IMR-90 (cell line): ENCODE results near the gene NHLRC3. TPM values are rescaled to one million over a fixed set of nuclear protein-coding genes. Genes with fewer than 3 reads are reported as not detected.

Source experiments
- ATAC-seq: fragments of 200-7000 bp; cut with Tn5 transposase; 2 replicates; pipeline ENCODE4 v1.9.1; 2020; ENCODE audit warnings: low read depth, mild to moderate bottlenecking, moderate library complexity
- BruUV-seq: library from RNA; stranded (reverse); fragments of 400-500 nt; replicated peaks from 2 replicates; lab custom pipeline; 2021; lab: Mats Ljungman, UMichigan
- CTCF ChIA-PET: fragments of 300-600 bp; formaldehyde crosslinking; extraction: SDS; loops from one replicate; lab custom pipeline; 2021; ENCODE audit warnings: antibody characterized with exemption; lab: Yijun Ruan, JAX
- POLR2A ChIA-PET: fragments of 300-600 bp; sonication (Branson Sonifier 250); formaldehyde crosslinking; loops from one replicate; lab custom pipeline; 2022; ENCODE audit warnings: antibody characterized with exemption; ENCODE audit not compliant: unreplicated experiment; lab: Charles Lee
- DNase-seq: peaks from one replicate; pipeline ENCODE4 v3.0.0; 2013
- H2AFZ ChIP-seq: replicated peaks from 2 replicates; pipeline ENCODE3; 2013; ENCODE audit warnings: low read length, mild to moderate bottlenecking; ENCODE audit not compliant: poor library complexity
- H2AK5ac ChIP-seq: 2 replicates; pipeline ENCODE4 v1.6.1; 2013; ENCODE audit warnings: low read depth, low read length, inconsistent platforms
- H2AK9ac ChIP-seq: replicated peaks from 2 replicates; pipeline ENCODE3; 2013; ENCODE audit warnings: mild to moderate bottlenecking, low read depth, low read length, moderate library complexity; ENCODE audit not compliant: poor library complexity
- H2BK120ac ChIP-seq: 2 replicates; pipeline ENCODE4 v1.6.1; 2013; ENCODE audit warnings: low read depth, low read length, inconsistent platforms
- H2BK15ac ChIP-seq: 3 replicates; pipeline ENCODE4 v1.6.1; 2013; ENCODE audit warnings: low read depth, low read length, inconsistent platforms
- H2BK20ac ChIP-seq: 2 replicates; pipeline ENCODE4 v1.6.1; 2013; ENCODE audit warnings: low read depth, mild to moderate bottlenecking, inconsistent platforms, low read length, moderate library complexity
- H2BK5ac ChIP-seq: 2 replicates; pipeline ENCODE4 v1.6.1; 2013; ENCODE audit warnings: mild to moderate bottlenecking, low read depth, low read length, inconsistent platforms; ENCODE audit not compliant: poor library complexity, severe bottlenecking
- H3K14ac ChIP-seq: replicated peaks from 2 replicates; pipeline ENCODE4 v1.6.1; 2013; ENCODE audit warnings: low read depth, low read length, inconsistent platforms
- H3K18ac ChIP-seq: 2 replicates; pipeline ENCODE4 v1.6.1; 2013; ENCODE audit warnings: low read depth, low read length, control low read depth
- H3K23ac ChIP-seq: 2 replicates; pipeline ENCODE4 v1.6.1; 2013; ENCODE audit warnings: low read depth, low read length, inconsistent platforms
- H3K27ac ChIP-seq: 2 replicates; pipeline ENCODE4 v1.5.1; 2013; ENCODE audit warnings: mild to moderate bottlenecking, control low read depth, low read length; ENCODE audit not compliant: insufficient read depth
- H3K27me3 ChIP-seq: 2 replicates; pipeline ENCODE4 v1.6.1; 2013; ENCODE audit warnings: low read length; ENCODE audit not compliant: control insufficient read depth, insufficient read depth
- H3K36me3 ChIP-seq: 2 replicates; pipeline ENCODE4 v1.6.1; 2013; ENCODE audit warnings: low read length, mixed read lengths; ENCODE audit not compliant: control insufficient read depth, insufficient read depth
- H3K4ac ChIP-seq: 2 replicates; pipeline ENCODE4 v1.6.1; 2013; ENCODE audit warnings: low read depth, low read length, inconsistent platforms
- H3K4me1 ChIP-seq: 2 replicates; pipeline ENCODE4 v1.6.1; 2013; ENCODE audit warnings: low read length, mixed read lengths; ENCODE audit not compliant: control insufficient read depth, insufficient read depth
- H3K4me2 ChIP-seq: 2 replicates; pipeline ENCODE4 v1.6.1; 2013; ENCODE audit warnings: low read depth, mild to moderate bottlenecking, control low read depth, low read length, moderate library complexity
- H3K4me3 ChIP-seq: 2 replicates; pipeline ENCODE4 v1.5.1; 2013; ENCODE audit warnings: low read depth, mild to moderate bottlenecking, control low read depth, low read length, moderate library complexity; ENCODE audit not compliant: insufficient read depth
- H3K56ac ChIP-seq: 2 replicates; pipeline ENCODE4 v1.6.1; 2013; ENCODE audit warnings: low read length, inconsistent platforms; ENCODE audit not compliant: insufficient read depth; ENCODE audit errors: extremely low read depth
- H3K79me1 ChIP-seq, 2 experiments: 2 replicates each; pipeline ENCODE4 v1.6.1; 2013; ENCODE audit warnings: low read length in 2 of 2, inconsistent platforms in 1 of 2, low read depth in 1 of 2
- H3K9ac ChIP-seq: 2 replicates; pipeline ENCODE4 v1.6.1; 2013; ENCODE audit warnings: low read depth, low read length, control low read depth
- H3K9me1 ChIP-seq: 2 replicates; pipeline ENCODE4 v1.6.1; 2013; ENCODE audit warnings: low read length, inconsistent platforms; ENCODE audit not compliant: insufficient read depth
- H3K9me3 ChIP-seq: 2 replicates; pipeline ENCODE4 v1.6.1; 2013; ENCODE audit warnings: low read length; ENCODE audit not compliant: control insufficient read depth, insufficient read depth
- H4K20me1 ChIP-seq: 2 replicates; pipeline ENCODE4 v1.6.1; 2013; ENCODE audit warnings: low read length, inconsistent platforms; ENCODE audit not compliant: insufficient read depth
- H4K5ac ChIP-seq: 2 replicates; pipeline ENCODE4 v1.6.1; 2013; ENCODE audit warnings: mild to moderate bottlenecking, low read depth, low read length, control low read depth
- H4K8ac ChIP-seq, 2 experiments: 2 replicates each; pipeline ENCODE4 v1.6.1; 2013; ENCODE audit warnings: low read depth in 2 of 2, low read length in 2 of 2, control low read depth in 1 of 2, inconsistent platforms in 1 of 2
- H4K91ac ChIP-seq: 2 replicates; pipeline ENCODE4 v1.6.1; 2013; ENCODE audit warnings: low read depth, low read length, inconsistent platforms; ENCODE audit not compliant: insufficient read depth
- CHD1 ChIP-seq: IDR thresholded peaks from 2 replicates; pipeline ENCODE4 v1.6.1; 2012; ENCODE audit warnings: low read depth, low read length, improper control_type of control experiment
- ELK1 ChIP-seq: fragments of 150-350 bp; IDR thresholded peaks from 2 replicates; pipeline ENCODE4 v1.6.1; 2016; ENCODE audit warnings: low read depth, mild to moderate bottlenecking, low read length, moderate library complexity, borderline replicate concordance
- FOS ChIP-seq: fragments of 150-350 bp; IDR thresholded peaks from 2 replicates; pipeline ENCODE4 v1.6.1; 2016; ENCODE audit warnings: low read depth, low read length
- MAZ ChIP-seq: IDR thresholded peaks from 2 replicates; pipeline ENCODE4 v1.6.1; 2012; ENCODE audit warnings: low read depth, mild to moderate bottlenecking, low read length, improper control_type of control experiment, moderate library complexity, borderline replicate concordance
- MXI1 ChIP-seq: IDR thresholded peaks from 2 replicates; pipeline ENCODE4 v1.6.1; 2012; ENCODE audit warnings: low read depth, mild to moderate bottlenecking, low read length, moderate library complexity, borderline replicate concordance
- POLR2A ChIP-seq: IDR thresholded peaks from 2 replicates; pipeline ENCODE4 v1.6.1; 2012; ENCODE audit warnings: mild to moderate bottlenecking, low read depth, low read length
- RFX5 ChIP-seq: IDR thresholded peaks from 2 replicates; pipeline ENCODE4 v1.8.0; 2012; ENCODE audit warnings: low read depth, mild to moderate bottlenecking, low read length, moderate library complexity
- WGBS, 2 experiments: methylation state at CpG; one replicate each; pipeline versions ENCODE4 v1.1.5 to v1.1.7; 2013; ENCODE audit warnings: missing lambda C conversion rate in 2 of 2; ENCODE audit not compliant: insufficient read length in 1 of 2; ENCODE audit errors: extremely low coverage in 2 of 2; 5-methylcytosine and 5-hydroxymethylcytosine counted together
- dilution Hi-C: fragments of 300-500 bp; cut with HindIII; formaldehyde crosslinking; loops from one replicate; pipeline ENCODE4 v1.14.3; 2018; ENCODE audit warnings: low sequenced_read_pairs; ENCODE audit not compliant: unreplicated experiment
- in situ Hi-C: fragments of 300-500 bp; cut with MboI; formaldehyde crosslinking; loops from 3 replicates; pipeline ENCODE4 v1.14.3; 2019; ENCODE audit warnings: low sequenced_read_pairs, inconsistent platforms, mixed read lengths
- intact Hi-C: fragments of 100-400 bp; cut with micrococcal nuclease; formaldehyde crosslinking; loops from 2 replicates; pipeline ENCODE4 v1.10.0; 2022
- polyA plus RNA-seq, 3 experiments: library from polyadenylated mRNA; depleted of rRNA; stranded (reverse); fragments of >200 nt; gene quantifications; 2 replicates each; pipeline ENCODE4 v1.2.3, GENCODE V29; 2012; ENCODE audit warnings: low replicate concordance in 1 of 3
- total RNA-seq: library from RNA; depleted of rRNA; stranded (reverse); fragments of >200 nt; gene quantifications from 2 replicates; pipeline ENCODE4 v1.2.3, GENCODE V29; 2012
- TF ChIP-seq, protein P1 (sequence below): fragments of 150-350 bp; IDR thresholded peaks from 2 replicates; pipeline ENCODE4 v1.6.1; 2017; ENCODE audit warnings: mild to moderate bottlenecking, antibody characterized with exemption, low read length, low read depth
- TF ChIP-seq, protein P2 (sequence below): conservative IDR thresholded peaks from 2 replicates; pipeline ENCODE4 v1.5.1; 2012; ENCODE audit warnings: mild to moderate bottlenecking, low read depth, low read length, improper control_type of control experiment

Gene NHLRC3
- total and polyA plus RNA-seq, 2 of the 4 experiments (the other 2 are of a cell fraction): 3.0 to 4.2 TPM

- H3K9me3 ChIP-seq: no peaks in the 10 kb centered on the region
- H3K4me1 ChIP-seq: no peaks in the 10 kb centered on the region
- intact Hi-C loops: no loop called here
- H2BK5ac ChIP-seq: no peak overlapping the region
- no peak overlapping the region for H2BK120ac ChIP-seq
- no peak overlapping the region for H4K5ac ChIP-seq
- ATAC-seq (no peak), DNase-seq (no peak)
- no peak overlapping the region for H3K56ac ChIP-seq
- no peak overlapping the region for H3K4me2 ChIP-seq
- no peak overlapping the region for H2BK20ac ChIP-seq
- H3K9ac ChIP-seq: no peak overlapping the region
- H3K27ac ChIP-seq: no peak overlapping the region
- no peaks in the 10 kb centered on the region for H3K9me1 ChIP-seq
- no peak overlapping the region for H2AFZ ChIP-seq
- H4K8ac ChIP-seq: no peak overlapping the region
- no peak overlapping the region for H2BK15ac ChIP-seq
- BruUV-seq: no TSS peak
- CTCF ChIA-PET: no interaction called here
- POLR2A ChIA-PET: no interaction called here
- TF ChIP-seq, protein P1, sequence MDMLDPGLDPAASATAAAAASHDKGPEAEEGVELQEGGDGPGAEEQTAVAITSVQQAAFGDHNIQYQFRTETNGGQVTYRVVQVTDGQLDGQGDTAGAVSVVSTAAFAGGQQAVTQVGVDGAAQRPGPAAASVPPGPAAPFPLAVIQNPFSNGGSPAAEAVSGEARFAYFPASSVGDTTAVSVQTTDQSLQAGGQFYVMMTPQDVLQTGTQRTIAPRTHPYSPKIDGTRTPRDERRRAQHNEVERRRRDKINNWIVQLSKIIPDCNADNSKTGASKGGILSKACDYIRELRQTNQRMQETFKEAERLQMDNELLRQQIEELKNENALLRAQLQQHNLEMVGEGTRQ: no peak
- no peak for TF ChIP-seq CHD1
- TF ChIP-seq, protein P2, sequence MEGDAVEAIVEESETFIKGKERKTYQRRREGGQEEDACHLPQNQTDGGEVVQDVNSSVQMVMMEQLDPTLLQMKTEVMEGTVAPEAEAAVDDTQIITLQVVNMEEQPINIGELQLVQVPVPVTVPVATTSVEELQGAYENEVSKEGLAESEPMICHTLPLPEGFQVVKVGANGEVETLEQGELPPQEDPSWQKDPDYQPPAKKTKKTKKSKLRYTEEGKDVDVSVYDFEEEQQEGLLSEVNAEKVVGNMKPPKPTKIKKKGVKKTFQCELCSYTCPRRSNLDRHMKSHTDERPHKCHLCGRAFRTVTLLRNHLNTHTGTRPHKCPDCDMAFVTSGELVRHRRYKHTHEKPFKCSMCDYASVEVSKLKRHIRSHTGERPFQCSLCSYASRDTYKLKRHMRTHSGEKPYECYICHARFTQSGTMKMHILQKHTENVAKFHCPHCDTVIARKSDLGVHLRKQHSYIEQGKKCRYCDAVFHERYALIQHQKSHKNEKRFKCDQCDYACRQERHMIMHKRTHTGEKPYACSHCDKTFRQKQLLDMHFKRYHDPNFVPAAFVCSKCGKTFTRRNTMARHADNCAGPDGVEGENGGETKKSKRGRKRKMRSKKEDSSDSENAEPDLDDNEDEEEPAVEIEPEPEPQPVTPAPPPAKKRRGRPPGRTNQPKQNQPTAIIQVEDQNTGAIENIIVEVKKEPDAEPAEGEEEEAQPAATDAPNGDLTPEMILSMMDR: no peak
- no peak for TF ChIP-seq POLR2A
- TF ChIP-seq FOS: no peak
- TF ChIP-seq MAZ: no peak
- TF ChIP-seq MXI1: no peak
- TF ChIP-seq ELK1: no peak
- no peak for TF ChIP-seq RFX5
- in situ Hi-C loops: no loop called here
- no peak overlapping the region for H2AK9ac ChIP-seq
- dilution Hi-C loops: no loop called here
- no peak overlapping the region for H3K14ac ChIP-seq
- no peak overlapping the region for H3K4me3 ChIP-seq
- no peak overlapping the region for H3K18ac ChIP-seq
- no peak overlapping the region for H3K4ac ChIP-seq
- peaks cover 2% of the 10 kb centered on the region; the same call in 1 of the 2 replicates for H3K27me3 ChIP-seq
- no peak overlapping the region for H2AK5ac ChIP-seq
- no peaks in the 10 kb centered on the region for H4K20me1 ChIP-seq
- H3K23ac ChIP-seq: no peak overlapping the region
- H3K79me1 ChIP-seq: no peaks in the 10 kb centered on the region
- H4K91ac ChIP-seq: no peak overlapping the region
- H3K36me3 ChIP-seq: no peaks in the 10 kb centered on the region
- no CpG with 5 or more reads among the region's 2 CpGs for WGBS, 2 experiments
These were observed 34.6 kb downstream of the NHLRC3 start for GRCh38 chr13:39072842-39073241.
